ENCODE data around the gene ZBTB47. TPM values are rescaled to one million over a fixed set of nuclear protein-coding genes. Genes with fewer than 3 reads are reported as not detected.

ZBTB47 gene
- total and polyA plus RNA-seq, 3 experiments from 2014 or later = 0.48 to 0.60 TPM; not detected in 1

- H3K4me3 Mint-ChIP-seq = peak overlapping the region; percentile 24 to 86 (median 81)
- H3K4me1 Mint-ChIP-seq = peaks cover 4 to 25% (median 7%) of the 10 kb centered on the region in 3 donors
- H3K27me3 Mint-ChIP-seq = no peaks in the 10 kb centered on the region
- DNase-seq = no peak
- Histone ChIP-seq H3K9me3 (ENCODE audit: low read length) (no peaks in the 10 kb centered on the region), H3K27me3 (ENCODE audit: insufficient read depth, low read length, poor library complexity, severe bottlenecking) (no peaks in the 10 kb centered on the region), H3K4me3 (ENCODE audit: low read length) (peak overlapping the region; percentile 47), H3K36me3 (ENCODE audit: insufficient read depth, low read length) (no peaks in the 10 kb centered on the region), H3K27ac (ENCODE audit: low read depth, low read length) (no peak overlapping the region), H3K4me1 (ENCODE audit: insufficient read depth, low read length) (peaks cover 14% of the 10 kb centered on the region)
- peak overlapping the region in 2 of 8 donors; percentile 43 to 47 for H3K27ac Mint-ChIP-seq
- peaks cover 0 to 8% (median 0%) of the 10 kb centered on the region in 3 donors for H3K36me3 Mint-ChIP-seq
- POLR2A ChIA-PET = no interaction called here
- H3K9me3 Mint-ChIP-seq = no peaks in the 10 kb centered on the region
- CTCF ChIA-PET = interaction anchor here (1.2 kb wide), 1 partner anchor 11 kb away, joined by 3 read pairs; no protein-coding TSS in a partner anchor
Measured at GRCh38 chr3:42653303-42653559, 266 bp upstream of the ZBTB47 start.

- H3K27ac Mint-ChIP-seq = peak overlapping the region in 2 of 8 donors; percentile 23 to 82
- Histone ChIP-seq H3K4me1 (ENCODE audit: insufficient read depth, low read length) (peaks cover 14% of the 10 kb centered on the region), H3K36me3 (ENCODE audit: insufficient read depth, low read length) (no peaks in the 10 kb centered on the region), H3K9me3 (ENCODE audit: low read length) (no peaks in the 10 kb centered on the region), H3K27ac (ENCODE audit: low read depth, low read length) (peak overlapping the region; percentile 16), H3K4me3 (ENCODE audit: low read length) (peak overlapping the region; percentile 34), H3K27me3 (ENCODE audit: insufficient read depth, low read length, poor library complexity, severe bottlenecking) (no peaks in the 10 kb centered on the region)
- H3K27me3 Mint-ChIP-seq = no peaks in the 10 kb centered on the region
- H3K9me3 Mint-ChIP-seq = no peaks in the 10 kb centered on the region
- ChIA-PET POLR2A (interaction anchor here (1.6 kb wide), 1 partner anchor 64 kb away, joined by 5 read pairs; the partner anchor contains the start of gene SS18L2), CTCF (no interaction called here)
- no peaks in the 10 kb centered on the region for H3K36me3 Mint-ChIP-seq
- DNase-seq = peak in 1 of 5 donors; percentile 15
- H3K4me1 Mint-ChIP-seq = peaks cover 4 to 25% (median 7%) of the 10 kb centered on the region in 3 donors
- H3K4me3 Mint-ChIP-seq = peak overlapping the region in 6 of 7 donors; percentile 50 to 83 (median 66)
Measured at GRCh38 chr3:42654331-42655201, 1.1 kb downstream of the ZBTB47 start.

GRCh38 chr3:42655331-42655888, 1.9 kb downstream of the ZBTB47 start:
- Mint-ChIP-seq H3K4me1 (peaks cover 4 to 28% (median 7%) of the 10 kb centered on the region in 3 donors), H3K36me3 (no peaks in the 10 kb centered on the region), H3K4me3 (peak overlapping the region; percentile 32 to 72 (median 50)), H3K27ac (peak overlapping the region in 3 of 8 donors; percentile 23 to 82 (median 29)), H3K9me3 (no peaks in the 10 kb centered on the region), H3K27me3 (peaks cover 0 to 1% of the 10 kb centered on the region in 2 donors)
- no peaks in the 10 kb centered on the region for H3K9me3 ChIP-seq (ENCODE audit: low read length)
- POLR2A ChIA-PET = no interaction called here
- H3K27ac ChIP-seq (ENCODE audit: low read depth, low read length) = no peak overlapping the region
- no peak for DNase-seq
- no peak overlapping the region for H3K4me3 ChIP-seq (ENCODE audit: low read length)
- H3K27me3 ChIP-seq (ENCODE audit: insufficient read depth, low read length, poor library complexity, severe bottlenecking) = no peaks in the 10 kb centered on the region
- H3K4me1 ChIP-seq (ENCODE audit: insufficient read depth, low read length) = peaks cover 14% of the 10 kb centered on the region
- CTCF ChIA-PET = no interaction called here
- H3K36me3 ChIP-seq (ENCODE audit: insufficient read depth, low read length) = no peaks in the 10 kb centered on the region

DNA sequence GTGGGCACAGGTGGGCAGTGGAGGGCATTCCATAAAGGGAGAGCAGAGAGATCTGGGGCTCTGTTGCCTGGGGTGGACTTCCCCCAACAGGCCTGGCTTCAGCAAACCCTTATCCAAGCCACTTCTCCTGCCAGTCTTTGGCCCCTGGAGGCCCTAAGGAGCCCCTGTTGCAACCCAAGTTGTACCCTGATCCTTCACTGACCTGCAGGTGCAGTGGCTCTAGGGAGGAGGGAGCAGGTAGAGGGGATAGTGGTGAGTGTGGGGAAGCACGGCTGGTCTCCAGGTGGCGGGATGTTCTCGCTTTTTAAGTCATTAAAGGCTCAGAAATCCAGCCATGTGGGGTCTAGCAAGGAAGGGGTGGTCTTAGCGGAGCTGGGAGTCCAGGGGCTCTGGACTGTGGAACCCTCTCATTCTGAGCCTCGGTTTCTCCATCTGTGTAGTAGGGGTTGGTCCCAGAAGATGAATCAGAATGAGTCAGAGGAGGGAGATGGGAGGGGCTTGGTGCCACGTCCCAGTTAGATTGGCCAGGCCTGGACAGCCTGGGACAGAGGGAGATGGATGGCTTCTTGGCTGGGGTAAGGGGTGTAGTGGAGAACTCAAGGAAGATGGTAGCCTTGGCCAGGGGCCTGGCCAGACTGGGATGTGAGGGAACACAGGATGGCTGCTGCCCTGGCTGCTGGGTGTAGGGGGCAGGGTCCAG, 2.6 kb downstream of the ZBTB47 start:
- H3K36me3 ChIP-seq (ENCODE audit: insufficient read depth, low read length) = no peaks in the 10 kb centered on the region
- no peaks in the 10 kb centered on the region for H3K36me3 Mint-ChIP-seq
- DNase-seq = no peak
- no peaks in the 10 kb centered on the region for H3K9me3 ChIP-seq (ENCODE audit: low read length)
- peak overlapping the region in 3 of 8 donors; percentile 70 to 78 (median 77) for H3K27ac Mint-ChIP-seq
- CTCF ChIA-PET = no interaction called here
- POLR2A ChIA-PET = no interaction called here
- H3K4me3 Mint-ChIP-seq = peak overlapping the region in 5 of 7 donors; percentile 2 to 50 (median 26)
- H3K4me3 ChIP-seq (ENCODE audit: low read length) = no peak overlapping the region
- no peaks in the 10 kb centered on the region for H3K27me3 ChIP-seq (ENCODE audit: insufficient read depth, low read length, poor library complexity, severe bottlenecking)
- H3K4me1 Mint-ChIP-seq = peaks cover 4 to 28% (median 7%) of the 10 kb centered on the region in 3 donors
- H3K9me3 Mint-ChIP-seq = no peaks in the 10 kb centered on the region
- peaks cover 14% of the 10 kb centered on the region for H3K4me1 ChIP-seq (ENCODE audit: insufficient read depth, low read length)
- peaks cover 0 to 1% of the 10 kb centered on the region in 2 donors for H3K27me3 Mint-ChIP-seq
- H3K27ac ChIP-seq (ENCODE audit: low read depth, low read length) = no peak overlapping the region

- H3K27ac Mint-ChIP-seq = peak overlapping the region in 3 of 8 donors; percentile 59 to 77 (median 70)
- no peaks in the 10 kb centered on the region for H3K36me3 ChIP-seq (ENCODE audit: insufficient read depth, low read length)
- CTCF ChIA-PET = no interaction called here
Measured at GRCh38 chr3:42656680-42657610, 3.4 kb downstream of the ZBTB47 start.

GRCh38 chr3:42657675-42658074, 4.2 kb downstream of the ZBTB47 start:
- Histone ChIP-seq H3K4me1 (ENCODE audit: insufficient read depth, low read length) (peaks cover 14% of the 10 kb centered on the region), H3K27me3 (ENCODE audit: insufficient read depth, low read length, poor library complexity, severe bottlenecking) (no peaks in the 10 kb centered on the region), H3K9me3 (ENCODE audit: low read length) (no peaks in the 10 kb centered on the region), H3K36me3 (ENCODE audit: insufficient read depth, low read length) (no peaks in the 10 kb centered on the region), H3K4me3 (ENCODE audit: low read length) (no peak overlapping the region), H3K27ac (ENCODE audit: low read depth, low read length) (no peak overlapping the region)
- no peak for DNase-seq
- CTCF ChIA-PET = no interaction called here
- Mint-ChIP-seq H3K27ac (peak overlapping the region in 3 of 8 donors; percentile 33 to 79 (median 66)), H3K36me3 (no peaks in the 10 kb centered on the region), H3K4me1 (peaks cover 0 to 21% (median 6%) of the 10 kb centered on the region in 3 donors), H3K4me3 (peak overlapping the region in 1 of 7 donors; percentile 52), H3K9me3 (no peaks in the 10 kb centered on the region), H3K27me3 (peaks cover 0 to 1% of the 10 kb centered on the region in 2 donors)
- POLR2A ChIA-PET = no interaction called here

More at GRCh38 chr3:42656680-42657610, 3.4 kb downstream of the ZBTB47 start:
- Histone ChIP-seq H3K9me3 (ENCODE audit: low read length) (no peaks in the 10 kb centered on the region), H3K4me1 (ENCODE audit: insufficient read depth, low read length) (peaks cover 14% of the 10 kb centered on the region), H3K27me3 (ENCODE audit: insufficient read depth, low read length, poor library complexity, severe bottlenecking) (no peaks in the 10 kb centered on the region), H3K4me3 (ENCODE audit: low read length) (no peak overlapping the region), H3K27ac (ENCODE audit: low read depth, low read length) (no peak overlapping the region)
- Mint-ChIP-seq H3K36me3 (no peaks in the 10 kb centered on the region), H3K4me1 (peaks cover 3 to 26% (median 7%) of the 10 kb centered on the region in 3 donors), H3K4me3 (peak overlapping the region in 2 of 7 donors; percentile 28 to 50), H3K9me3 (no peaks in the 10 kb centered on the region), H3K27me3 (peaks cover 0 to 1% of the 10 kb centered on the region in 2 donors)
- no peak for DNase-seq
- POLR2A ChIA-PET = no interaction called here

GRCh38 chr3:42658091-42658770, 4.7 kb downstream of the ZBTB47 start:
- no peak overlapping the region for H3K27ac ChIP-seq (ENCODE audit: low read depth, low read length)
- H3K4me1 Mint-ChIP-seq = peaks cover 0 to 15% (median 3%) of the 10 kb centered on the region in 3 donors
- H3K27ac Mint-ChIP-seq = peak overlapping the region in 2 of 8 donors; percentile 33 to 79

More at GRCh38 chr3:42658091-42658770, 4.7 kb downstream of the ZBTB47 start:
- no peak overlapping the region for H3K4me3 ChIP-seq (ENCODE audit: low read length)
- no peaks in the 10 kb centered on the region for H3K27me3 ChIP-seq (ENCODE audit: insufficient read depth, low read length, poor library complexity, severe bottlenecking)
- Mint-ChIP-seq H3K36me3 (no peaks in the 10 kb centered on the region), H3K9me3 (no peaks in the 10 kb centered on the region), H3K27me3 (peaks cover 0 to 1% of the 10 kb centered on the region in 2 donors), H3K4me3 (peak overlapping the region in 2 of 7 donors; percentile 52)
- no peak for DNase-seq
- CTCF ChIA-PET = no interaction called here
- no peaks in the 10 kb centered on the region for H3K36me3 ChIP-seq (ENCODE audit: insufficient read depth, low read length)
- POLR2A ChIA-PET = no interaction called here
- no peaks in the 10 kb centered on the region for H3K9me3 ChIP-seq (ENCODE audit: low read length)
- H3K4me1 ChIP-seq (ENCODE audit: insufficient read depth, low read length) = peaks cover 10% of the 10 kb centered on the region

Data from CD8-positive, alpha-beta memory T cell (primary cell).